ENCODE results near the gene CCDC180. TPM values are rescaled to one million over a fixed set of nuclear protein-coding genes. Genes with fewer than 3 reads are reported as not detected.
A peak's percentile ranks its signal among the peaks of the same experiment; 100 is the strongest.

CCDC180 gene
- total RNA-seq, 1 experiment from 2014 or later: 5.9 TPM

- Mint-ChIP-seq H3K9me3 (ENCODE audit: unreplicated experiment) (no peaks in the 10 kb centered on the region), H3K36me3 (ENCODE audit: insufficient read depth, unreplicated experiment) (peaks cover 7% of the 10 kb centered on the region), H3K4me3 (ENCODE audit: unreplicated experiment) (no peak overlapping the region), H3K27me3 (ENCODE audit: insufficient read depth, unreplicated experiment) (no peaks in the 10 kb centered on the region), H3K27ac (ENCODE audit: unreplicated experiment) (no peak overlapping the region), H3K4me1 (ENCODE audit: low read depth, unreplicated experiment) (peaks cover 11% of the 10 kb centered on the region)
- no peaks in the 10 kb centered on the region for H3K9me3 ChIP-seq
- no peaks in the 10 kb centered on the region for H3K27me3 ChIP-seq (replicated peaks; ENCODE audit: control insufficient read depth, insufficient read depth, low read length)
- peak in 1 of 2 experiments; percentile 12 for DNase-seq
- 0 out of 2 replicates have a peak, but pooled peaks cover 6% of the 10 kb centered on the region for H3K4me1 ChIP-seq
- intact Hi-C loops (cut with micrococcal nuclease; ENCODE audit: unreplicated experiment): no loop called here
- no peak overlapping the region for H3K4me3 ChIP-seq (ENCODE audit: low read depth, low read length)
- ChIA-PET POLR2A (no interaction called here), CTCF (no interaction called here)
- TF ChIP-seq CTCF (IDR thresholded peaks at IDR 0.05; ENCODE audit: insufficient read depth in 1 of 2, low read depth in 1 of 2, low read length in 1 of 2, severe bottlenecking in 1 of 2, unreplicated experiment in 1 of 2): no peak
- BruUV-seq (replicated peaks): no TSS peak
- H3K36me3 ChIP-seq (ENCODE audit: control insufficient read depth, insufficient read depth, low read length): no peaks in the 10 kb centered on the region
These were observed 35.4 kb upstream of the CCDC180 start for GRCh38 chr9:97272072-97272471.

- Mint-ChIP-seq H3K36me3 (ENCODE audit: insufficient read depth, unreplicated experiment) (peaks cover 7% of the 10 kb centered on the region), H3K27ac (ENCODE audit: unreplicated experiment) (no peak overlapping the region), H3K4me1 (ENCODE audit: low read depth, unreplicated experiment) (peaks cover 11% of the 10 kb centered on the region), H3K4me3 (ENCODE audit: unreplicated experiment) (no peak overlapping the region), H3K9me3 (ENCODE audit: unreplicated experiment) (no peaks in the 10 kb centered on the region), H3K27me3 (ENCODE audit: insufficient read depth, unreplicated experiment) (no peaks in the 10 kb centered on the region)
- intact Hi-C loops (cut with micrococcal nuclease; ENCODE audit: unreplicated experiment): no loop called here
- POLR2A ChIA-PET: no interaction called here
- CTCF ChIA-PET: no interaction called here
- Histone ChIP-seq H3K9me3 (no peaks in the 10 kb centered on the region), H3K4me3 (ENCODE audit: low read depth, low read length) (no peak overlapping the region), H3K36me3 (ENCODE audit: control insufficient read depth, insufficient read depth, low read length) (peaks cover 2% of the 10 kb centered on the region; the same call in 1 of the 2 replicates), H3K27me3 (replicated peaks; ENCODE audit: control insufficient read depth, insufficient read depth, low read length) (no peaks in the 10 kb centered on the region), H3K4me1 (0 out of 2 replicates have a peak, but pooled peaks cover 6% of the 10 kb centered on the region)
- DNase-seq: no peak
- no peak for TF ChIP-seq CTCF (IDR thresholded peaks at IDR 0.05; ENCODE audit: insufficient read depth in 1 of 2, low read depth in 1 of 2, low read length in 1 of 2, severe bottlenecking in 1 of 2, unreplicated experiment in 1 of 2)
- BruUV-seq (replicated peaks): no TSS peak
These were observed 31.1 kb upstream of the CCDC180 start for GRCh38 chr9:97276310-97276852.

GRCh38 chr9:97277953-97278352 lies 29.5 kb upstream of the CCDC180 start:
- no peaks in the 10 kb centered on the region for H3K9me3 ChIP-seq
- peaks cover 5% of the 10 kb centered on the region; the same call in 1 of the 2 replicates for H3K36me3 ChIP-seq (ENCODE audit: control insufficient read depth, insufficient read depth, low read length)
- Mint-ChIP-seq H3K27ac (ENCODE audit: unreplicated experiment) (no peak overlapping the region), H3K27me3 (ENCODE audit: insufficient read depth, unreplicated experiment) (no peaks in the 10 kb centered on the region), H3K9me3 (ENCODE audit: unreplicated experiment) (no peaks in the 10 kb centered on the region), H3K4me1 (ENCODE audit: low read depth, unreplicated experiment) (no peaks in the 10 kb centered on the region), H3K36me3 (ENCODE audit: insufficient read depth, unreplicated experiment) (peaks cover 16% of the 10 kb centered on the region), H3K4me3 (ENCODE audit: unreplicated experiment) (no peak overlapping the region)
- H3K4me1 ChIP-seq: no peaks in the 10 kb centered on the region
- POLR2A ChIA-PET: no interaction called here
- H3K27me3 ChIP-seq (replicated peaks; ENCODE audit: control insufficient read depth, insufficient read depth, low read length): no peaks in the 10 kb centered on the region
- H3K4me3 ChIP-seq (ENCODE audit: low read depth, low read length): no peak overlapping the region
- no peak for TF ChIP-seq CTCF (IDR thresholded peaks at IDR 0.05; ENCODE audit: insufficient read depth in 1 of 2, low read depth in 1 of 2, low read length in 1 of 2, severe bottlenecking in 1 of 2, unreplicated experiment in 1 of 2)
- DNase-seq: no peak
- no TSS peak for BruUV-seq (replicated peaks)
- CTCF ChIA-PET: no interaction called here
- intact Hi-C loops (cut with micrococcal nuclease; ENCODE audit: unreplicated experiment): no loop called here
